C1 segment of cervical spinal cord (tissue), 14 donors: Measurements from ENCODE around the gene ICA1.

ENCODE experiments used
- DNase-seq, 14 donors: peaks; one replicate each; lab custom pipeline; 2025; lab: John Stamatoyannopoulos, UW

The ICA1 gene

DNA sequence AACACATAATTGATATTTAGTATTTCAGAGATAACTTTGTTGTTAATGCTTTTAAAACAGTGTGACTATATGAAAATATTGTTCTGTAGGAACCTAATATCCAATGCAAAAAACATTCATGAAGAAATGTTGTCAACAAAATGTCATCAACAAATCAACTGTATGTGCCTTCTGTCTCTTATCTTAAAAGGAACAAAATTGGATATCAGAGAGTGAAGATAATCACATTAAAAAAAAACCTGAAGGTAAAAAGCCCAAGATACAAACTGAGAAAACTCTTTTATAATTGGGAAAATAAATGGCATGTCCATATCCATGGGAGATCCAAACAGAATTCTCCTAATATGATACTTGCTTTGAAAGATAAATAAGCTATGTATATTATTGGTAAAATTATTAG is 33.9 kb downstream of the ICA1 start:
- no peak for DNase-seq

DNA sequence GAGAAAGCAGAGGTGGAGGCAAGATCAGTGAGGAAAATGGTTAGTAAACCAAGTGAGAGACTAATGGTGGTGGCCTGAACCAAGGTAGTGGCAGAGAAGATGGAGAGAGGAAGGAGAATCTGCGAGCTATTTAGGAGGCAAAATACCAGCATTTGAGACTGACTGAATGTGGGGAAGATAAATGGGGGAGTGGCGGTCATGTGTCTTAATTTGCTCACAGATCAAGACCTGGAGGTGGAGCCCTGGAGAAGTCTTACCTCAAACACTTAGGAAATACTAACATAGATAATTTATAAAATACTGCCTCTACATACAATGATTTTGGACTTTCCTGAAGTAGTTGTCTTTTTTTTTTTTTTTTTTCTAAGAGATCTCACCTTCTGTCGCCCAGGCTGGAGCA is 34.7 kb downstream of the ICA1 start:
- no peak for DNase-seq

DNA sequence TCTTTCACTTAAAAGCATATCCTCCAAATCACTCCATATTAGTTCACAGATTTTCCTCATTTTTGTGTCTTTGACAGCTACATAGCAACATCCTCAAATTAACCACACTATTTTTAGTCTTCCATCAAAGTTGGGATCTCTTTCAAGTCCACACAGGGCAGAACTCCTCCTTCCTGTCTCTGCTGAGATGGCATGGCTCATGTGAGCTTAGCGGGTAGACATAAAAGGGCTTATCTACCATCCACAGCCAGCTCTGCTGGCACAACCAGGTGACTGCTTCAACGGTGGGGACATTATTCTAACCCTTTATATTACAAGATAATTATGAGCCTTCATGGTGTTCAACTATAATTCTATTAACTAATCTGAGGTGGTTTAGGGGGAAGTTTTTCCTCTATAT is 35.5 kb downstream of the ICA1 start:
- DNase-seq: peak in 1 of 14 donors; percentile 12

DNA sequence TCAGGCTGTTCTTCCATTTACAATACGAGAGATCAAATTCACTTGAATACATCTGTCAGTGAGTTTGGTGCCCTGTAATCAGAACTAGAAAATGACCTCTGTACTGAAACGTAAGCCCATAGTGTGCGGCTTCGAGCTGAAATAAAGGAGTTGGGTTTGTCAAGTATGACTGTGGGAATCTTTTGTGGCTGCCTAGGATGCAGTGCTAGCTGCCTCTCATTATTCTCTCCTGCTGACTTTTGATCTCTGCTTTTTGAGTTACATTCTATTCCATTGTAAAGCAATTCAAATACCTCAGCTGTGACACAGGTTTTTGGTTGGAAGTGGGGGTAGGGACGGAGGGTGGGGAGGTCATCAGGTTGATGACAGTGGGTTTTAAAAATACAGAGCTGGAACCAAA is 40.4 kb downstream of the ICA1 start:
- no peak for DNase-seq

DNA sequence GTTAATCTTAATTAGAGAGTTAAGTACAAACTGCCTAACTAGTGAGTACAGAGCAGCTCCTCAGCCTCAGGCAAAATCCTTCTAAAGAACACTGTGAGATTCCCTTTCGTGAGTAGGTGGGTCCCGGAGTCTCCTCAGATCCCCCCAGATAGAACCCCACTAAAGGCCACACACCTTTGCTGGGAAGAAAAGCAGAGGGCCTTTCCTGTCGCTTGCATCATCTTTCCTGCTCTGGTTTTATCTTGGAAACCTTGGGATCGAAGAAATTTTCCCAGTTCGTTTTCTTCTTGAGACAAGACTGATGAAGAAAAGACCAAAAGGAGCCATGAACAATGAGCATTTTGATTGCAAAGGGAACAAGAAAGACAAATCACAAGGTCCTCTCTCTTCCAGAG is 40.9 kb downstream of the ICA1 start:
- no peak for DNase-seq

DNA sequence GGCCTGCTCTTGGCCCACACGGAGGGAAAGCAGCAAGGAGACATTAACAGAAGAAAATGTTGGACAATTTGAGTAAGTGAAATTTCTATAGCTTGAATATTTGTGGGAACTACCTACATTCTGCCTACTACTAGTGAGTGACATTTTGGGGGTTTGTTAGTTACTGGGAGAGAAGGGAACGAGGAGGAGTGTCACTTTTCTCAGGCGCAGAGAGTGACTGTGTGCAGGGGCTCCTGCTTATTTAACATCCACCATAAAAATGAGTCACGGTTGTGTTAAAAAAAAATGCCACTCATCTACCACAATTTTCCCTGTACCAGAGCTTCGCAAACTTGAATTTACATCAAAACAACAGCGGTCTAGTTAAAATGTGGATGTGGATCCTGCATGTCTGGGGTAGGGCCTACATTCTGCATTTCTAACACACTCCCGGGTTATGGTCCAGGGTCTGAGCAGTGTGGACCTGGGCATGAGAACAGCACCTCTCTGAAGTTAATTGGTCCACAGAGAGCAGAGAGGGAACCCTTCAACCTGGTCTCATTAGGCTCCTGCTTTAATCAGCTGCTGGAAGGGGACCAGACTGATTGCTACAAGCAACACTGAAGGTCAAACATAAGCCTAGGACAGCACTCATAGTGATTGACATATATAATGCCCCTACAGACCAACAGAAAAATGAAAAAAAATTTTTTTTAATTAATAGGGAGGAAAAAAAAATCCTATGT is 41.4 kb downstream of the ICA1 start:
- no peak for DNase-seq

DNA sequence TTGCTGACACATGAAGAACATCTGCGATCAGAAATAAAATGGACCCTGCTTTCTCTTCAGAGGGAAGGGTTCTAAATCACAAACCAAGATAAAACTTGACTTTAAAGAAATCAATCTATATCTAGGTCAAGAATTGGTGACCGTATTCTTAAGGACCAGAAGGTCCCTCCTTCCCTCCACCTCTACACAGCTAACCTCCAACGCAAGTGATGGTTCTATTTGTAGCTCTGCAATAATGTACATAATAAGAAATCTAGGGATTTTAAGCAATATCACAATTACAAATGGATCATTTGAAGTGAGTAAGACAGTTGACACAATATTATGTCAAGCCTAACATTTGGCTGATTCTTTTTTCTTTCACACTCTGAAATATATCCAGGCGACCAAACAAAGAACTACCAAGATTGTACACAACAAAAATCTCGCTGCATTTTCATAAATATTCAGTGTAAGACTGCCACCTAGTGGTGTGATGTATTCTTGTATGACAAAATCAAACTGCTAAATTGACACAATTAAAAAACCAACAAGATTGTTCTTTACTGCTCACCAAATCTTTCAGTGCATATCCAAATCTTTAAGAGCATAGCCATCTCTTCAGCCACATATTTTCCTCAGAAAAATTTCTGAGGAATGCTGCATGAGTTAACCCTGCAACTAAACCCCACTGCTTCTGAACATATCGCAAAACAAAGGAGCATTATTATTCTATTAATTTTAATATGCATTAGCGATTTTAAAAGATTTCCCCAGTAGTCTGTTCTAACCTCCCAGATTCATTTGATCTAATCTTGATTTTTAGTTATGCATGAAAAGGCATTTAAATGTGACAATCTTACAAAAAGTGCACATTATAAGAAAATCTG is 44.5 kb downstream of the ICA1 start:
- DNase-seq: peak in 2 of 14 donors; percentile 25 to 57

DNA sequence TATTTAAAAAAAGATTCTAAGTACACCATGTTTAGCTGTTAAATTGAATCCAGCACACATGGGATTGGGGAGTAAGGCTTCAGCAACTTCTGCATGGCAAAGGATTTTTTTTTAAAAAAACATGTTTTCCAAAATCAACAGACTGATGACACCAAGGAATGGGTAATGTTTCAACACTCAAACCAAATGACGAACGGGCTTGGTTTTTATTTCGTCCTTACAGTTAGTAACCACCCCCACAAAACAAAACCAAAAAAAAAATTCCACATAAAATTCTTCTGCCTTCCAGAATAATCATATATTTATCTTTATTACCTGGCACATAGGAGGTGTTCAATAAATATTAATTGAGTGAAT is 45.7 kb downstream of the ICA1 start:
- no peak for DNase-seq

DNA sequence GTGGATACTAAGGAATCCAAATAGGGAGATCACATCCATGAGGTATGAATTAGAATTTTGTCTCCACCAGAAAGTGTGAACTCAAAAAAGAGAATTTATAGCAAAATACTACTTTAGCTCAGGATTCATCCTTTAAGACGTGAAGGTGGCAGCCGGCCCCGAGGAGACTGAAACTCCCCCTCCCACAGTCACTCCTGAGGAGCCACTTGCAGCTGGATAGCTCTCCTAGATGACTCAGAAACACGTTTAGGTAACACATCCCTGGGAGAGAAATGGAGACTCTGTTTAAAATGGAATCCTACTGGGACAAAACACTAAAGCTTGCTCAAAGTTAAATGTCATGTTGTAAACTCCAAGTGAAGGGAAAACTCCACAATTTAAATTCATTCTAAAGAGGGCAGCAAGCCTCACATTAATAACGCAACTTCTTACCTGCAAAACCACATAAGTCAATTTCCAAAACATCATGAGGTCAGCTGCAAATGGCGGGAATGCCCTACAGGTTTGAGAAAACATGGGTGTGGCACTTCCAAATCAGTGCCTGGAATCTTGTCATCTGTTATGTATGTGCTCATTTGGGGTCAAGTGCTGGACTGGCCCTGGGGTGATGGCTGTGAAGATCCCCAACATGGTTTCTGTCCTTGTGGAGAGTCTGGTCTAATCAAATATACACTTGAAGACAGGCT is 46.2 kb downstream of the ICA1 start:
- DNase-seq: no peak

DNA sequence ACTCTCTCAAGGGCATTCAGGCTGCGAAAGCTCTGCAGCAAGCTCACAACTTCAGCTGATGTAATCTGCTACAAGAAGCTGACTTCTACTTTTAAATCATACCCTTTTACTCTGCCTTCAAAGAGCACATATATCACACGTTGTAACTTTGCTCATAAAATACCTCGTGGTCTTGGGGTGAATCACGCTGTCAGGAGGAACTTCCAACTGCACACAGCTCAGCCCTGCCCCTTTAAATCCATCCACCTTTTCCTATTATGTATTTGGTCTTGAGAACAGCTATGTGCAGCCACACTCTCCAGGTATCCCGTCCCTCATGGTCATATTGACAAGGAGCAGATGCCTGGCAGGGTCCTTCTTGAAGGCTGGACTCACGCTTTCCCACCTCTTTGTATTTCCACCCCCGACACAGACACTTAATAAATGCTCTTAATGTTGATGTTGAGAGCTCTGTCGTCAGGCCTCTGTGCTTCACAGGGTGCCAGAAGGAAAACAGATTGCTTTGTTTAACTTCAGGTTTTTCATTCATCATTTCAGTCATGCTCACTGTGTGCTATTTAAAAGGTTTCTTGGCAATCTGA is 47.6 kb downstream of the ICA1 start:
- peak in 1 of 14 donors; percentile 76 for DNase-seq

DNA sequence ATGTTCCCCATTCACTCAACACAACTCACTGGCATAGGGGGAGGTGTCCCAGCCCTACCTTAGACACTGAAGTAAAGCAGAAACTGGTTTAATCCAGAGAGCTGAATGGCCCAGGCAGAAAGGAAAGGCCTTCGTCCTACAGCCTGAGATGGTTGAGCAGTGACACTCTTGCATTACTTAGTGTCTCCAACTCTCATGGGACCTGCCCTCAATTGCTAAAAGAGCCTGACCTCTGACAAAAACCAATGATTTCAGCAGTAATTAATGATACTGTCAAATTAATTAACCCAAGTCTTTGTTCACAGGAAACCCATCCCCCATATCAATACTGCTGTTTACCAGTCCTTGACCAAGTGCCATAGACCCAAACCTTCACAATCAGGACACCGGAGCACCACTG is 48.6 kb downstream of the ICA1 start:
- DNase-seq: no peak

DNA sequence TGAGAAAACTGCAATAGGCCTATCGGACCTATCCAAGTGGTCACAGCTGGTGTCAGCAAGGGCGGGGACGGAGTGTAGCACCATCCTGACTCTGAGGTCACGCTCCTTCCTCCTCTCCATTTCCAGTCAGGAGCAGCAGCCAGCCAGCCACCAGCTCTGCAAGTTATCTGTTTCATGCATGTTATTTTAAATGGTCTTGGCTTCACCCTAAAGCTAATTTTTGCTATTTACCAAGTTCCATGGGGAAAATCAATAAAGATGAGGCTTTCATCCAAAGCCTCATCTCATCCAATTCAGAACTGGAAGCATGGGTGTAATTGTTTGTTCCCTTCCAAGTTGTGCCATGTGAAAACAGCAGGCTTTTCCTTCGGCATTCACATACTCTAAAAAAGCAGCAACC is 49.3 kb downstream of the ICA1 start:
- peak in 1 of 14 donors; percentile 8 for DNase-seq

DNA sequence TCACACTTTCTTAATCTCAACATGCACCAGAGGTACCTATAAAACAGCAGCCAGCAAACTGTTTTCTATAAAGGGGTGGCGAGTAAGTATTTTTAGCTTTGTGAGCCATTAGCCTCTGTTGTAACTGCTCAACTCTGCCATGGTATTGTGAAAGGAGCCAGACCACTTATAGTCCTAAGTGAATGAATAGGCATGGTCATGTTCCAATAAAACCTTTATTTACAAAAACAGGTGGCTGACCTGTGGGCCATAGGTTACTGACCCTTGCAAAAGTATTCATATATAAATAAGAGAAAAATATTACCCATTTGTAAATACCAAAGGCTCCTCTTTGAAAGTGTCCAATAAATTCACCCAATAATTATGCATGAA is 50.3 kb downstream of the ICA1 start:
- no peak for DNase-seq

DNA sequence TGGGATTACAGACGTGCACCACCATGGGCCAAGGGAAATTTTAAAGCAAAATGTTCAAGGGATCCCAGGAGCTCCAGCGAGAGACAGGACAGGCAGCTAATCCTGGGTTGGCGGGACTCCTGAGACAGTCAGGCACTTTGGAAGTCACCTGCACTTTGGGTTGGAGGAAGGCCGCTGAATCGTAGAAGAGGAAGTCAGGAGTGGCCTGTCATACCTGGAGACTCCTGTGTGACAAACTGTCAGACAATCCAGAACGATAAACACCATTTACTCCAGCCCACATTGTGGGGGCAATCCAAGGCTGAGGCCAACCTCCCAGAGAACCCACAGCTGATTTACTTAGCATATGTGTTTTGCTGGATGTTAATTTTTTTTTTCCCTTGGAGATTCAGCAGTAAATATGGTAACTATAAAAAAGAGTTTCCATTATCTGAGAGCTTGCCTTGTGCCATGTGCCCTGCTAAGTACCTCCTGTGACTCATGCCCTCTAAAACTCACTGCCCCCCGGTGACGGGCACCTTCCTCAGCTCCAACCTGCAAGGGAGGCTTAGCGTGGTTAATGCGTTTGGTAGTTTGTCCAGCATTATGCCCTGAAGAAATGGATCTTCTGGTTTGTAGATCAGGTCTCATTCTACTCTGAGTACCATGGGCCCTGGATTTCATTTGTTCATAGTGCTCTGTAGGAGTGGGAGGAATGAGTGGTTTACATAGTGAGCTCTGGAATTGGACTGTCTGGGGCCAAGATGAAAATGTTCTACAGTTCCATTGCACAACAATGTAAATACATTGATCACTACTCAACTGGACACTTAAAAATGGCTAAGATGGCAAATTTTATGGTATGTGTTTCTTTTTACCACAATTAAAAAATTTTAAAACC is 50.9 kb downstream of the ICA1 start:
- no peak for DNase-seq

DNA sequence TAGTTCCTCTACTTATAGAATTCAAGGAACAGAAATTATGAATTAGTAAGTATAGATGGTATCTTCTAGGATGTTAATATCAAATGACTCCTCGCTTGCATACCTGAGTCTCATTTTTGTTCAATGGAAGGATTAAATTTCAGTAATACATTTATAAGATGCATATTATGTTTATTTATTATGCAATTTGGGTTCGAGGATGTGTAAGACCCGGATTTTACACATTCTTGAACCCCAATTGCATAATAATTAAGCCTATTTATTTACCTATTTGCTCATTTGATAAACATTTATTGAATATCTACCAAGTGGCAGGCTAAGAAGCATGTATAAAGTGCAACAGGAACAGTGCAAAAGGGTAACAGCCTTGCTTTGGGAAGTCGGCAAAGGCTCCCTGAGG is 52.6 kb downstream of the ICA1 start:
- DNase-seq: no peak

DNA sequence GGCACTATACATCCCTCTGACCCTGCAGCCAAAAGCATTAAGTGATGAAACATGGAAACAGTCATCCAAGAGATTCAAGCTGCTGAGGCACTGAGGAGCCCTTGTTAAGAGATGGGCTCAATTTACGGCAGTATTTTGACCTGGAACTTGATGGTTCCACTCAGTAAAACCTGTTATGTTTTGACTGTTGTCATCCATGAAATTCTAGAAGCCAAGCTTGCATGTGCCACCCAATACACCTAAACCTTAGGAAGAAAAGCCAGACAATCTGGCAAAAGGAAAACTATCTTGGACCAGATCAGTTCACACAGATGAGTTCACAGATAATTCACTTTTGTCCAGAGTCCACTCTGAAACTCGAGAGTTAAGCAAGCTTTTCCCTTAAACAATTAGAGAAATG is 53.2 kb downstream of the ICA1 start:
- DNase-seq: no peak

DNA sequence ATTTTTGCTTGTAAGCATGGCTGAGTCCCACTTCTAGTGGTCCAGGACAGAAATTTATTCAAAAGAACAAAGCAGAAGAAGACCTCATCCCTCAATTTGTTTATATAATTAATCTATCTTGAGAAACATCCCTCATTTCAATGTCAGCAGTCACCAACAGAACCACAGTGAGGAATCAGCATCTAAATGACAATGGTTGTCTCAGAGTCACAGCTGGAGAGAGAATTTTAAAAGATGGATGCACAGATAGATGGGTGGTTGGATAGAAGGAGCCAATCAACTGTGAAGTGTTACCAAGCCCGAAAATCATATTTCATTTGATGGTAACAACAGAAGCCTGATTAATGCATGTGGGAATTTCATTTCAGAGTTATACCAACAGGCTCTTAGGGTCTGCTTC is 55.0 kb downstream of the ICA1 start:
- DNase-seq: no peak

DNA sequence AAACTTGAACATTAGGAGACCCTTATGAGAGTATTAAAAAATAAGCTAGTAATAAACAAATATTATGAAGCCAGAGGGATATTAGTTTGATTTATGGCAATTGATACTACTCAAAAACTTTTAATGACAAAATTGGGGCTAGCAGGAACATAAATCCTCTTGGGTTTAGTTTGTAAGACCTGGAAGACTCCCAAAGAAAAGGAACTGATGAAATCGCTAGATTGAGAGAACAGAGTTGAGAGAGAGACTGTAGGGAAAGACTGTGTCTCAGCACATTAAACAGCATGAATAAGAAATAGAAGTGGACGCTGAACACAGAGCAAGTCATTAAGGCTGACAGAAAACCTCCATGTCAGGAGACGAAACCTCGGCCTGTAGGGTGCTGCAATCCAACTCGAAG is 56.4 kb downstream of the ICA1 start:
- DNase-seq: no peak

DNA sequence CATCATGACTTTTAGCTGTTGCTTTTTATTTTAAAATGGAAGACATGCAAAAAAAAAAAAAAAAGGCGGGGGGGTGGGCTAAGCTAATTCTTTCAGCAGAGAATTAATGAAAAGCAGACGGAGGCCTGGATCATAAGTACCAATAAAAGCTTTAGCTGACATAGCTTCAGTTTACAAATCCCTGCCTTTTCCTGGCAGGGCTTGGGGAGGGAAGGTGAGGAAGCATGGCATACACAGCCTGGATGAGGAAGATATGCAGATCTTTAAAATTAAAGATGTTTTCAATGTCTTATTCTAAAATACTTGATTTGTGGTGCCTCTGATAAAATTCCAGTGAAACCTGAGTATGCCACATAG is 57.0 kb downstream of the ICA1 start:
- no peak for DNase-seq

DNA sequence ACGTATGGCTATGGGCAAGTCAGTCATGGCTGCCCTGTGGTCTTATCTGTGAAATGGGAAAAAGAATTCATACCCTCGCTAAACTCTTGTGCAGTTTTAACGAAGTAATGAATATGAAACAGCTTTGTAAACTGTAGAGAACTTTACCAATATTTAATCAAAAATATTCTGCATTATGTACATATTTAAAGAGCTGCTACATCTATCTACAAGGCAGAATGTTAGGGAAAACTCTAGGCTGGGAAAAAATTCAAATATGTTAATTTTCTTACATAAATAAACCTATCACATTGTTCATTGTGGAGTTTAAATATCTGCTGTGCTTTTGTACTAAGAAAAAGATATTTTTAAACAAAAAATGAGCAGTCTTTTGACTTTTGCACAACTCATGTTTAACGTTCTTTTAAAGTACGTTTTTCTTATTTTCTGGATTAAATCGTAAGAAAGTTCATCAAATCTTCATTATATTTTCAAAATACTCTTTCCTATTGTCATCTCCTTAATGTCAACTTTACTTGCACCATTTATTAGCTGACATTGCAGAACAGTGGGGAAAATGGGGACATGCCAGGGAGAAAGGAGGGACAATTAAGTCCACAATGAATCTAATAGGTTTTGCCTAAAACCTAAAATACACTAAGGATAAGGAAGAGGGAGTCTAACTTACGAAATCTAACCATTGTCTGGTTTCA is 57.5 kb downstream of the ICA1 start:
- no peak for DNase-seq
